ENCODE measurements around the gene GNG11.

The GNG11 gene

GRCh38 chr7:93945756-93946535 is 24.4 kb downstream of the GNG11 start:
- in situ Hi-C loops (cut with MboI; ENCODE audit: low sequenced_read_pairs) = no loop called here

GRCh38 chr7:93948106-93948505 is 26.6 kb downstream of the GNG11 start:
- in situ Hi-C loops (cut with MboI; ENCODE audit: low sequenced_read_pairs) = no loop called here

- in situ Hi-C loops (cut with MboI; ENCODE audit: low sequenced_read_pairs) = no loop called here
Measured at GRCh38 chr7:93948873-93949272, 27.3 kb downstream of the GNG11 start.

GRCh38 chr7:93949423-93949822 is 27.9 kb downstream of the GNG11 start:
- in situ Hi-C loops (cut with MboI; ENCODE audit: low sequenced_read_pairs) = no loop called here

GRCh38 chr7:93955304-93955703 is 33.8 kb downstream of the GNG11 start:
- in situ Hi-C loops (cut with MboI; ENCODE audit: low sequenced_read_pairs) = no loop called here

- in situ Hi-C loops (cut with MboI; ENCODE audit: low sequenced_read_pairs) = no loop called here
Measured at GRCh38 chr7:93957767-93958166, 36.2 kb downstream of the GNG11 start.

- in situ Hi-C loops (cut with MboI; ENCODE audit: low sequenced_read_pairs) = no loop called here
Measured at GRCh38 chr7:93958216-93958615, 36.7 kb downstream of the GNG11 start.

- in situ Hi-C loops (cut with MboI; ENCODE audit: low sequenced_read_pairs) = no loop called here
Measured at GRCh38 chr7:93958651-93959050, 37.1 kb downstream of the GNG11 start.

GRCh38 chr7:93960986-93961385 is 39.5 kb downstream of the GNG11 start:
- in situ Hi-C loops (cut with MboI; ENCODE audit: low sequenced_read_pairs) = no loop called here

- in situ Hi-C loops (cut with MboI; ENCODE audit: low sequenced_read_pairs) = no loop called here
Measured at GRCh38 chr7:93964262-93964661, 42.7 kb downstream of the GNG11 start.

- in situ Hi-C loops (cut with MboI; ENCODE audit: low sequenced_read_pairs) = no loop called here
Measured at GRCh38 chr7:93964813-93965212, 43.3 kb downstream of the GNG11 start.

- in situ Hi-C loops (cut with MboI; ENCODE audit: low sequenced_read_pairs) = no loop called here
Measured at GRCh38 chr7:93968911-93969620, 47.5 kb downstream of the GNG11 start.

GRCh38 chr7:93972029-93972725 is 50.6 kb downstream of the GNG11 start:
- in situ Hi-C loops (cut with MboI; ENCODE audit: low sequenced_read_pairs) = no loop called here

GRCh38 chr7:93973134-93973533 is 51.6 kb downstream of the GNG11 start:
- in situ Hi-C loops (cut with MboI; ENCODE audit: low sequenced_read_pairs) = no loop called here

GRCh38 chr7:93977211-93977950 is 55.8 kb downstream of the GNG11 start:
- in situ Hi-C loops (cut with MboI; ENCODE audit: low sequenced_read_pairs) = no loop called here
